GM23248 (cell line): ENCODE results near the gene LSP1.

Experiments used
- EZH2 ChIP-seq: fragments of 200-600 bp; sonication (generic); IDR thresholded peaks from 2 replicates; pipeline ENCODE4 v1.6.1; 2018; ENCODE audit warnings: antibody characterized with exemption, mild to moderate bottlenecking; ENCODE audit not compliant: insufficient read depth, poor library complexity, severe bottlenecking
- EZH2phosphoT487 ChIP-seq: fragments of 200-600 bp; sonication (generic); IDR thresholded peaks from 2 replicates; pipeline ENCODE4 v1.6.1; 2018; ENCODE audit warnings: antibody characterized with exemption, moderate library complexity, mild to moderate bottlenecking, low read depth; ENCODE audit not compliant: insufficient read depth

DNA sequence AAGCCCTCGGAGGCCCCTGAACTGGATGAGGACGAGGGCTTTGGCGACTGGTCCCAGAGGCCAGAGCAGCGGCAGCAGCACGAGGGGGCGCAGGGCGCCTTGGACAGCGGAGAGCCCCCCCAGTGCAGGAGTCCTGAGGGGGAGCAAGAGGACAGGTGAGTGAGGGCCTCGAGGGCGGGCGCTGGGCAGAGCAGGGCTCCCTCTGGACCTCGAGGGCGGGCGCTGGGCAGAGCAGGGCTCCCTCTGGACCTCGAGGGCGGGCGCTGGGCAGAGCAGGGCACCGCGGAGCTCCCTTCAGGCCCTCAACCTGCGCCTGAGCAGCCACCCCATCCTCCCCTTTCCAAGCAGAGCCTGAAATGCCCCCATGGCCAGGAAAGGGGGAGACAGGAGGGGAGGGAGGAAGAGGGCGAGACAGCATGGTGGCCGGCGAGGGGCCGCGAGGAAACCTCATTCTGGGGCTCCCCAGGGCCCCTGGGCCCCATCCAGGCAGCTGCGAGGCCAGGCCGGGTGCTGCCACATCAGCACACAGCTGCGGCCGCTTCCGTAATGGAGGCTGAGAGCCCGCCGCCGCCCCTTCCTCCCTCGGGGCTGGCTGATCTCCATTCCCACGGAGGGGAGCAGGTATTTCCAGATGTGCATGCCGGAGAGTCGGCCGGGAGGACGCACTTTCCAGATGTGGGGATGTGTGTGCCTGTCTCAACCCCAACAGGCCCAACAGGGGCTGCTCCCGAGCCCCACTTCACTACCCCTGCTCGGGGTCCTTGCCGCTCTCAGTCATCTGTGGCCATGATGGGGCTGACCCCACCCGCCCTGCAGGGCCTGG is 28.8 kb downstream of the LSP1 start:
- TF ChIP-seq EZH2 = no peak
- TF ChIP-seq EZH2phosphoT487 = no peak
